Non-pigmented ciliary epithelial cell (primary cell): ENCODE data around the gene TMEM237.

Experiments
- DNase-seq: peaks from one replicate; pipeline ENCODE4 v3.0.0-alpha.2; 2010; ENCODE audit warnings: low read depth

Gene TMEM237

DNA sequence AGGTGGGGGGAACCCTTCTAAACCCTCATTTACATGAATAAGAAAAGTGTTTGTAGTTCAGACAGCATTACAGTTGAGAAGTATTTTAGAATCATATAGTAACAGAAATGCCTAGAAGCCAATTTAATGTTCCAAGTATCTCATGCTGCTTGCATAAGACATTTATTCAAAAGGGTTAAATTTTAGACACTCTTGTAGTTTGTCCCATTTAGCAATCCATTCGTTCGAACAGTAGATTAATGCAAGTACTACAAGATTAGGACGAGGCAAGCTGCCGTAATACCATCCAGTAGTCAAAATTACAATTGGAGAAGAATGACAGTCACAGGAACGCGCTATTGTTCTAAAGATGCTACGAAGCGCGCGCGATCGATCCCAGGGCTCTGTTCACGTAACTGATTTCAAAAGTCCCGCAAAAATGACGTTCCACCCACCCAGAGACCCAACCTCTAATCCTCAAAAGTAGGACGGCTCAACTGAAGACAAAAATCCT, 1.2 kb downstream of the TMEM237 start:
- no peak for DNase-seq

DNA sequence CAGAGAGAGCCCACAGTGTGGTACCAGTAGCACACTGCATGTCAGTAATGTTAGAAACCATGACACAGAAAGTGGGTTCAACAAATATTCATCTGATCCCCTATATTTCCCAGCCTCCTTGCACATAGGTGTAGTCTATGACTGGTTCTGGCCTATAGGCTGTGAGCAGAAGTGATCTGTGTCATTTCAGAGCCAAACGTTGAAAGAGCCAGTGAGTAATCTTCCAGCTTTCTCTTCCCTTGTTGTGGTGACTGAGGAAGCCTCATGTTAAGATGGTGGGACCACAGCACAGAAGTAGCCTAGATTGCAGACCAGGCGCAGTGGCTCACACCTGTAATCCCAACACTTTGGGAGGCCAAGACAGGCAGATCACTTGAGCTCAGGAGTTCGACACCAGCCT, 4.1 kb downstream of the TMEM237 start:
- no peak for DNase-seq

DNA sequence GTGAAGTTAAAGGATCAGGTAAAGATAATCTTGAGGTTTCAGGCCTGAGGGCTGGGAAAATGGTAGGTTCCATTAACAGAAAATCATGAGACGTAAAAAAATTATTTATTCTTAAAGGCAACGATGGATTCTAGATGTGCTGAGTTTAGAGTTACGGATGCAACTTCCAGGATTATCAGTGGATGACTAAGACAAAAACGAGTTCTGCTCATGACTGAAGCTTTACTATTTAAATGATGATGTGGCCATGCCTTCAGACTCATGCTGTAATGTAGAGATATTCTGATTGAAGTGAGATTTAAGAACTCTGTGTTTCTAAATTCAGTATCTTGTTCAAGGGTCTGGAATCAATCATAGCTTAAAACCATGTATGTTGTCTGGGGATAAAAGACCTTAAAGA, 5.0 kb downstream of the TMEM237 start:
- DNase-seq: no peak

DNA sequence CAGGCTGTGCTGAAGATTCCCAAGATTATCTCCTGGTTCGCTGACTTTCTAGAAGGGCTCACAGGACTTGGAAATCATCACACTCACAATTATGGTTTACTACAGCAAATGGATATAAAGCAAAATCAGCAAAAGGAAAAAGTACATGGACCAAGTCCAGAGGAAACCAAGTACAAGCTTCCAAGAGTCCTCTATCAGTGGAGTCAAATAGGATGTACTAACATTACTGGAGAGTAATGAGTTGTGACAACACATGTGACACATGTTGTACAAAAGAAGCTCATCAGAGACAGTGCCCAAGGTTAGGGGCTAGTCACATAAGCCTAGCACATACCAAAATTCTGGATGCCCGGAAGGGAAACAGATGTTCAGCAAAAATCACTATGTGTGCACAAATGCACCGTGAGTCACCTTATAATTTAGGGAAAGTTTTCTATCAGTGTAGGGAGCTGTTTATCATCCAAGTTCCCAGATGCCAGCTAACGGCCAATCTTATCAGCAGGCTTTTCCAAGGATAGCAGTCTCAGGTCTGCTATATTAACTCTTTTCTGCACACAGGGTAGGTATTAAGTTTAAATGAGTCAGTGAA, 9.5 kb downstream of the TMEM237 start:
- DNase-seq: no peak

DNA sequence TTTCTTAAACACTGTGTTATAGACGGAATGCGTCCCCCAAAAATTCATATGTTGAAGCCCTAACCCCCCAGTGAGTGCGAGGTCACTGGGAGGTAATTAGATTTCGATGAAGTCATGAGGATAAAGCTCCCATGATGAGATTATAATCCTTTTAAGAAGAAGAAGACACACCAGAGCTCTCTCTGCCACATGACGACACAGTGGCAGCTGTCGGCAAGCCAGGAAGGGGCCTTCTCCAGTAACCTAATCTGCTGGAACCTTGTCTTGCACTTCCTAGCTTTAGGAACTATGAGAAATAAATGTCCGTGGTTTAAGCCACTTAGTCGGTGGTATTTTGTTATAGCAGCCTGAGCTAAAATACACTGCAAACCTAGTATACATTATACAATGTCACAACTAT, 12.3 kb downstream of the TMEM237 start:
- DNase-seq: no peak

DNA sequence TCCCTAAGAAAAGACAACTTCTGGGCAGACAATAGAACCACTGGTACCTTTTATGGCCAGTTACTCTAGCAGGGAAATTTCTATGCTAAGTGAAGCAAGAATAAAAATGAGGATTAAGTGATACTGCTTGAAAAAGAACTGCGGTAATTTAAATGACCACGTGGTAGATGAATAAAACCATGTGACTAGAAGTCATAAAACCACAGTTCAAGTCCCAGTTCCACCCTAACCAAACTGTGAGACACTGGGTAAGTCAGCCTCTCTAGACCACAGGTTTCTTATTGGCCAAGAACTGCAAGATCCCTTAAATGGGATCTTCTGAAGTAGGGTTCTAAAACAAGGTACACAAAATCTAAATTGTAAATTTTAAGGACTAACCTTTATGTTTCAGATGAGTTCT, 12.7 kb downstream of the TMEM237 start:
- DNase-seq: no peak

DNA sequence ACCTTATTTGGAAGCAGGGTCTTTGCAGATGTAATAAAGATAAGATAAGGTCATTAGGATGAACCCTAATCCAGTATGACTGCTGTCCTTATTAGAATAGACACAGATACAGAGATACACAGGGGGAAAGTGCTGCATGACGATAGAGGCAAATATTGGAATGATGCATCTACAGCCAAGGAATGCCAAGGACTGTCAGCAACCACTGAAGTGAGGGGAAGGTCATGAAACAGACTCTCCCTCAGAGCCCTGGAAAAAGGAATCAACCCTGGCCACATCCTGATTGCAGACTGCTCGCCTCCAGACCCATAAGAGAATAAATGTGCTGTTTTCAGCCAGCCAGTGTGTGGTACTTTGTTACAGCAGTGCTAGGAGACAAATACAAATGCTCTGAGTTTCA, 14.8 kb downstream of the TMEM237 start:
- no peak for DNase-seq

DNA sequence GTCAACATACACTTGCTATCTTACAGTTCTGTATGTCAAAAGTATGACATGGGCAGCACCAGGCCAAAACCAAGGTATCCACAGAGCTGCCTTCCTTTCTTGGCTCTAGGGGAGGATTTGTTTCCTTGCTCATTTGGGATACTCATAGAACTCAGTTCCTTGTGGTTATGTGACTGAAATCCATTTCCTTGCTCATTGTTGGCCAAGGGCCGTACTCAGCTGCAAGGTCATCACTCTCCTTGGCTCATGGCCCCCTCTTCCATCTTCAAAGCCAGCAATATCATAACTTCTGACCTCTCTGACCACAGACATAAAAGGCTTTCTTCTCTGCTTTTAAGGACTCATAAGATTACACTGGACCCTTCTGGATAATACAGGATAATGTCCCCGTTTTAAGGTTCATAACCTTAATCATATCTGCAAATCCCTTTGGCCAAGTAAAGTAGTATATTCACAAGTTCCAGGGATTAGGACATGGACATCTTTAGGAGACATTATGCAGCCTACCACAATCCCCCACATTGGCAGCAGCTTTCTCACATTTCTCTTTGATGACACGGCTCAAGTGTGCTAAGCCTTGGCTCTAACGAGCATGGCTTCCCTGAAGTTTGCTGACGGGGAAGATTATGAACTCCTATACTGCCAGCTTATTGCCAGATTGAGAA, 20.9 kb downstream of the TMEM237 start:
- no peak for DNase-seq

DNA sequence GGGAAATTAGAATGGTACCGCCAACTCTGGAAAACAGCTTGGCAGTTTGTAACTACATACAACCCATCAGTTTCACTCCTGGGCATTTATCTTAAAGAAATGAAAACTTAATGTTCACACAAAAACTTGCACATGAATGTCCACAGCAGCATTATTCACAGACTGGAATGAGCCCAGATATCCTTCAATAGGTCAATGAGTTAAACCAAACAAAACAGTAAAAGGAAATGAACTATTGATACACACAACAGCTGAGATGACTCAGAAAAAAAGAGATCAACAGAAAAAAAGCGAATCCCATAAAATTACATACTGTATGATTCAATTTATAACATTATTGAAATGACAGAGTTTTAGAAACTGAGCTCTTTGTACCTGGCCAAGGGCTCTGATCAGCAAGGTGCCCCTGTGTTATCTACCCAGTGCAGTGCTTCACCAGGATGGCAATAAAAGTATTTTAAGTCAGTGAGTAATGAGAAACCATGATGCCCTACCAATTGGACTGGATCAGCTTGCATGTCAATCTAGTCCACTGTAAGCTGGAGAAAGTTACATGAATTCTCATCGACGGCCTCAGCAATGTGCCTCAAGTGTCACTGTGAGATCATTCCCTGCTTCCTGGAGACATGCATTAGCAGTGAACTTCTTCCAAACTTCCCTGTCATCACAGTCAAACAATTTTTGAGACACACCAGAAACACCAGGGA, 21.9 kb downstream of the TMEM237 start:
- no peak for DNase-seq

DNA sequence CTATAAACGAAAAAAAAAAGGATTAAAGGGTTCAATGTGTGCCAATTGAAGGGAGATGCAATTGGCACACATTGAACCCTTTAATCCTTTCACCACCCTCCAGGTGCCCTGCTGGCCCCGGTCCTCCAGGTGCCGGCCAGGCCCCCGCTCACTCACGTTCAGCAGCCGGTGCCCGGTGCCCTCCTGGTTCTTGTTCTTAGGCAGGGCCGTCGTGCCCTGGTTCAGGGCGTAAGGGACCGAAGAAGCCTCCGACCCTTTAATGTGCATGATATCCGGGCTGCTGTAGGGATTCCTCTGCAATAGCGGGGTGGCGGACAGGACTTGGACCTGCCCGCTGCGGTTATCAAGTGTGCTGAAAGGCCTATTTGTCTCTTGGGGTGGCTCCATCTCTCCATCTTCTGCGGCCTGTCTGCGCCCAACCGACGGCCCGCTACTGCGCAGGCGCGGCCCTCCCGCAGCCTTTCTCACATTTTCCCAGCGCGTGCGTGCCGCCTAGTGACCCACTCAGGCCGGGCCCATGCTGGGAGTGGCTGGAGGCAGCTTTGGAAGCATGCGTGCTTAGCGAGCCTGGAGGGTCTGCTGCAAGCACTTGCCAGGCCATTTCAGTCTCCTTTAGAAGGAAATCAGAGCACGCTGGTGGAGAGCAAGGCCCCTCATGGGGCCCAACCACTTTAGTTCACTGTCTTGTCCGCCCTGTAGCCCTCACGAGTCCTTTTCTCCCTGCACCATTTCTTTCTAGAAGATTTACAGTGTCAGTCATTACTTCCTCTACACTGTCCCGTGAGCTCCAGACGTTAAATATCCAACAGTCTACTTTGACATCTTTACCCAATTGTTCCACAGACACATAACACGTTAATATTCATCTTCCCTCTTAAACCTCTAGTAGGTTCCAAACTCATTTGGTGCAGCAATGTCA, 24.3 kb downstream of the TMEM237 start:
- no peak for DNase-seq

DNA sequence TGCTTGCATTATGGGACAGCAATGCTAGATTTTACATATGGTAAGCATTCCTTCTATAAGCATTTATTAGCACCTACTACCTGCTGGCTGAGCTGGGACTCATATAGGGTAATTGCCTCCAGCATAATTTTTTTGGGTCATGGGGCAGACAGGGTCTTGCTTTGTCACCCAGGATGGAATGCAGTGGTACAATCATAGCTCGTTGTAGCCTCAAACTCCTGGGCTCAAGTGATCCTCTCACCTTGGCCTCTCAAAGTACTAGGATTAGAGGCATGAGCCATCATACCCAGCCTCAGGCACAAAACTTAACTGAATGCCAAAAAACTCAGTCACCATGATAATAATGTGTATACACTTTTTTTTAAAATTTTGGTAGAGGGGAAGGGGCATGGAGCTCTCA, 35.3 kb downstream of the TMEM237 start:
- DNase-seq: no peak

DNA sequence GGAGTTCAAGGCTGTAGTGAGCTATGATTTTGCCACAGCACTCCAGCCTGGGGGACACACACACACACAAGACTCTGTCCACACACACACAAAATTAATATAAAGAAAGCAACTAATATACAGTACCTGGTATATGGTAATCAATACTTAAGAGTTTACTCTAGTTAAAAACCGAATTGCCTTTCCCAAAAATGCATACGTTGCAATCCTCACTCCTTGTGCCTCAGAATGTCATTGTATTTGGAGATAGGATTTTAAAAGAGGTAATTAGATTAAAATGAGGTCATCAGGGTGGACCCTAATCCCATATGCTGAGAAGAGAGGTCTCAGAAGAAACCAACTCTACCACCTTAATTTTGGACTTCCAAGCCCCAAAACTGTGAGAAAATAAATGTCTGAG, 35.7 kb downstream of the TMEM237 start:
- DNase-seq: no peak

DNA sequence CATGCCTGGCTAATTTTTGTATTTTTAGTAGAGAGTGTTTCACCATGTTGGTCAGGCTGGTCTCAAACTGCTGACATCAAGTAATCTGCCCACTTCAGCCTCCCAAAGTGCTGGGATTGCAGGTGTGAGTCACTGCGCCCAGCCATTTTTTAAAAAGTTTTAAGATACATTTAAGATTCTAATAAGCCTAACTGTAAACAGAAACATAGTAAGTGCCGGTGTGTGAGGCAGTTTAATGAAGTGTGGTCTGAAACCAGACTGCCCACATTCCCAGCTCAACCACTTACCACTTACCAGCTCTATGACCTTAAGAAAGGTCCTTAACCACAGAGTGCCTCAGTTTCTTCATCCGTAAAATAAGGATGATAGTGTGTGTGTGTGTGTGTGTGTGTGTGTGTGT, 42.4 kb downstream of the TMEM237 start:
- DNase-seq: no peak

DNA sequence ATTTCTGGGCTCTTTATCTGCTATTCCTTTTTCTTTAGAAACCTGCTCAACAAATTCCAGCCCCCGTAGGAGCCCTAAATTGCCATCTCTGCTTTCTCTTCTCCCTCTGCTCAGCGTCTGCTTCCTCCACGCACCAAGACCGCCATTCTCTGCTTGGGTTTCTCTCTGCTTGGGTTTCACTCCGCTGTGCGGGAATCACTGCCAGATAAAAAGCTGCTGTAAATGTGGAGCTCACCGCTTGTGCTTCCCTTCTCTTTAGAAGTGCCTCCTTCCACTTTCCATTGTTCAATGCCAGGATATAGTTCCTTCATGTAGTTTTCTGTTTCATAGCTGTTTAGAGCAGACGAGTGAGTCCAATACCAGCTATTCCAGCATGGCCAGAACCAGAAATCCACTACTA, 45.9 kb downstream of the TMEM237 start:
- DNase-seq: no peak

DNA sequence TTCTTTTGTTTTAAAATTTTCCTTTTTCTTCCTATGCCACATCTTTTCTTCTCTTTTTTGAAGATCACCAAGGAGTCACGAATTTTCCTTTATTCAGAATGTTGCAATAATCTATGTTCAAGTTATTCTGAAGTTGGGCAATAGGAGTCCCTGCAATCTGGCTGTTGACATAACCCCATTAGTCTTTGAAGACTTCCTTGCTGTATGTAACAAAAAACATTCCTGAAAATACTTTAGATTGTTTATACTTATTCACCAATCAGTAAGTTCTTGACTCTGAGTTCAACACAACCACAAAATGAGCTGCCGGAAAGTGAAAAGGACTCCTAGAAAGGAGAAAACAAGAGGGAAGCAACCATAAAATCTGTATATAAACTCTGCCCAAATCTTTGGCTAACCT, 62.8 kb downstream of the TMEM237 start:
- peak; percentile 76 for DNase-seq

DNA sequence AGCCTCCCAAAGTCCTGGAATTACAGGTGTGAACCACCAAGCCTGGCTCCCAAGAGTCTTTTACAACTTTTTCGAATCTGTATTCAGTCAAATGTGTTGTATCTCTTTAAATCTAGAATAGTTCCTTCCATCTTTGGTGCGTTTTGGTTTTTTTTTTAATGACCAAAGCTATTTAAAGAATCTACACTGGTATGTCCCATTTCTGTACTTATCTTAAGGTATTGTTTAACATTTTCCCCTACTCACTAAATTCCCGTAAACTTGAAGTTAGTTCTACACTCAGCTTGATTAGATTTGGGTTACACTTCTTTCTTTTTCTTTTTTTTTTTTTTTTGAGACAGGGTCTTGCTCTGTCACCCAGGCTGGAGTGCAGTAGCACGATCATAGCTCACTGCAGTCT, 63.8 kb downstream of the TMEM237 start:
- peak; percentile 27 for DNase-seq

DNA sequence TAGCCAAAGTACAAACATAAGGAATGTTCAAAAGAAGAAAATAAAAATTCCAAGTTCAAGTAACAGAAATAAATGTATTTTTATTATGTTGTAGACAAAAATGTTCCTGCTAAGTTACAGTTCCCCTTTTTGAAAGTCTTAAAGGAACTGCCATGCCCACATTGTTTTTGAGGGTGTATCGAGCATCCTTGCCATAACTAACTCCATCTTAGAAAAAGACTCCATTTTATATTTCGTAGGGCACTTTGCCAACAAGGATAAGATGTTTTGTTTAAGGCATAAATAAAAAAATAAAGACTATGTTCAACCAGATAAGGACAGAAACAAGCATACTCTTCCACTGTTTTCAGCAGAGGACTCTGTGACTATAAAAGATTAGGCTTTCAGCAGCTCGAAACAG, 67.3 kb downstream of the TMEM237 start:
- no peak for DNase-seq

DNA sequence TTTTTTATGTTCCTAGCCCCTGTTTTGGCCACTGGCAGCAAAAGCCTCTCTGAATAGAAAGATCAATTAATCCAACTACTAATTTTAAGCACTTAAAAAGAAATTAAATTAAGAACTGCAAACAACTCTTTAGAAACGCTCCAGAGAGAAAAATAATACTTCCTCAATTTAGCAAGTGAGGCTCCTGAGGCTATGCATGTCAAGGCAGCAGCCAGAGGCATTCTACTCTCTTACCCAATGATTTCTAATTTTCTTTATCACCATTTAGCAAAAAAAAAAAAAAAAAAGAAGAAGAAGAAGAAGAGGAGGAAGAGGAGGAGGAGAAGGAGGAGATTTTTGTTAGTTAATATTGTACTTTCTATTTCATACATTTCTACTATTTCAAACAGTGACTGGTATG, 68.5 kb downstream of the TMEM237 start:
- no peak for DNase-seq

DNA sequence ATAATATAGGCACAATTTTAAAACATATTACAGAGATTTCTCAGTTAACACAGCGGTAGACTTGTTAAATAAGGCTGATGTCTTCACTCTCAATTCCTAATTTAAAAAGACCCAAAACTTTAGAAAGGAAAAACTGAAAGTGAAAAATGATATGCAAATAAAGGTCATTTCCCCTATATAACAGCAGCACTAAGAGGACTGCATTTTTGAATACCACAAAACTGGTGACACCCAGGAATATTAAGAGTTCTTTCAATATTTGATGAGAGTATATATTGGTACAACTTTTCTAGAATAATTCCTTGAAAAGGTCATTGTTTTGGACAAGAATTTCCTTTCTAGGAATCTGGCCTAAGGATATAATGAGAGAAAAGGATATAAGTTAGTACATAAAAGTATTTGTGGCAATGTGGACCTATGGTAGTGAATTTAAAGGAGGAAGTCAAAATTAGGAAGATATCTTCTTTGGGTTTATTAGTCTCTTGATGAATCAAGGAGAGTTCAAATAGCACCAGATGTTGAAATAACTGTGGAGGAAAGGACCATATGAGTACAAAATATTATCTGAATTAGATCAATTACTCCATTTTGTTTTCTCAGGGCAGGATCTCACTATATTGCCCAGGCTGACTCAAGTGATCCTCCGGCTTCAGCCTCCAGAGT, 70.3 kb downstream of the TMEM237 start:
- no peak for DNase-seq
